Measurements from ENCODE around the gene ISY1. TPM values are rescaled to one million over a fixed set of nuclear protein-coding genes. Genes with fewer than 3 reads are reported as not detected.

Gene ISY1
- polyA plus RNA-seq, 2 of the 4 experiments (the other 2 are of a cell fraction): 23.2 to 27.6 TPM

DNA sequence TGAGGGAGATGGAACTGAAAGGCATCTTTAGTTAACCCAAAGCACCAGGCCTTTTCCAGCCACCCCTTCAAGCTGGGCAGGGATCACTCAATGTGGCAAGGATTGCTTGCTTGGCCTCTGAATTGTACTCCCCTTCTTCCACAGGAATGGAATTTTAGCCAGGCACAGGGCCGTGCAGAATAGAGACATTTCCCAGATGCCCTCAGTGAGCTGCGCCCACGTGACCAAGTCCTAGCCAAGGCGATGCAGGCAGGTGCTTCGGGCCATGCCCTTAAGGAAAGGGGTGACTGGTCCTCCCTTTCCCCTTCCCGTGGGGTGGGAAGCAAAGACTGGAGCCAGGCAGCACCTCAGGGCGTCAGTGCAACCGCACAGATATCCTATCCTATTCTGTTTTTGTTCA lies 82.4 kb downstream of the ISY1 start (continued):
- TF ChIP-seq, protein P1, sequence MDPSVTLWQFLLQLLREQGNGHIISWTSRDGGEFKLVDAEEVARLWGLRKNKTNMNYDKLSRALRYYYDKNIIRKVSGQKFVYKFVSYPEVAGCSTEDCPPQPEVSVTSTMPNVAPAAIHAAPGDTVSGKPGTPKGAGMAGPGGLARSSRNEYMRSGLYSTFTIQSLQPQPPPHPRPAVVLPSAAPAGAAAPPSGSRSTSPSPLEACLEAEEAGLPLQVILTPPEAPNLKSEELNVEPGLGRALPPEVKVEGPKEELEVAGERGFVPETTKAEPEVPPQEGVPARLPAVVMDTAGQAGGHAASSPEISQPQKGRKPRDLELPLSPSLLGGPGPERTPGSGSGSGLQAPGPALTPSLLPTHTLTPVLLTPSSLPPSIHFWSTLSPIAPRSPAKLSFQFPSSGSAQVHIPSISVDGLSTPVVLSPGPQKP (IDR thresholded peaks at IDR 0.05; ENCODE audit: low read depth, low read length): no peak

Other genes starting within 250 kb of the ISY1 start
- gene CFAP92, start 167.0 kb downstream of the ISY1 start, polyA plus RNA-seq (2011; rRNA removed): 0.05 TPM in 1 of 2 replicates, not detected in the other
- gene CFAP92, start 167.0 kb downstream of the ISY1 start, polyA plus RNA-seq (2017; fragmentation: RNase III; extraction: RNeasy Plus Mini Kit Qiagen cat#74134 plus additional on column Dnase treatment): not detected in 3 replicates
- 0.04 and 0.07 TPM in 2 replicates for gene EFCC1, start 159.8 kb downstream of the ISY1 start, polyA plus RNA-seq (2011; rRNA removed)
- gene EFCC1, start 159.8 kb downstream of the ISY1 start, polyA plus RNA-seq (2017; fragmentation: RNase III; extraction: RNeasy Plus Mini Kit Qiagen cat#74134 plus additional on column Dnase treatment): not detected in 3 replicates
- gene GP9, start 100.3 kb downstream of the ISY1 start, polyA plus RNA-seq (2011; rRNA removed): not detected in 2 replicates
- gene GP9, start 100.3 kb downstream of the ISY1 start, polyA plus RNA-seq (2017; fragmentation: RNase III; extraction: RNeasy Plus Mini Kit Qiagen cat#74134 plus additional on column Dnase treatment): not detected in 3 replicates
- 1.6 and 2.6 TPM in 2 replicates for gene RAB43, start 39.3 kb downstream of the ISY1 start, polyA plus RNA-seq (2011; rRNA removed)
- gene RAB43, start 39.3 kb downstream of the ISY1 start, polyA plus RNA-seq (2017; fragmentation: RNase III; extraction: RNeasy Plus Mini Kit Qiagen cat#74134 plus additional on column Dnase treatment): 2.0 to 3.0 TPM (median 2.9 TPM) in 3 replicates
- 309 and 365 TPM in 2 replicates for gene CNBP, start 22.8 kb upstream of the ISY1 start, polyA plus RNA-seq (2011; rRNA removed)
- gene CNBP, start 22.8 kb upstream of the ISY1 start, polyA plus RNA-seq (2017; fragmentation: RNase III; extraction: RNeasy Plus Mini Kit Qiagen cat#74134 plus additional on column Dnase treatment): 304 to 324 TPM (median 312 TPM) in 3 replicates
- 86.5 and 90.2 TPM in 2 replicates for gene COPG1, start 88.5 kb upstream of the ISY1 start, polyA plus RNA-seq (2011; rRNA removed)
- 72.2 to 90.0 TPM (median 80.6 TPM) in 3 replicates for gene COPG1, start 88.5 kb upstream of the ISY1 start, polyA plus RNA-seq (2017; fragmentation: RNase III; extraction: RNeasy Plus Mini Kit Qiagen cat#74134 plus additional on column Dnase treatment)
- gene HMCES, start 117.8 kb upstream of the ISY1 start, polyA plus RNA-seq (2011; rRNA removed): 35.2 and 38.3 TPM in 2 replicates
- 38.1 to 40.1 TPM (median 39.9 TPM) in 3 replicates for gene HMCES, start 117.8 kb upstream of the ISY1 start, polyA plus RNA-seq (2017; fragmentation: RNase III; extraction: RNeasy Plus Mini Kit Qiagen cat#74134 plus additional on column Dnase treatment)